Measurements from ENCODE around the gene ALOX15B. TPM values are rescaled to one million over a fixed set of nuclear protein-coding genes. Genes with fewer than 3 reads are reported as not detected.

Gene ALOX15B
- total and polyA plus RNA-seq, 7 experiments from 2014 or later = 0.61 TPM; not detected in 6

DNA sequence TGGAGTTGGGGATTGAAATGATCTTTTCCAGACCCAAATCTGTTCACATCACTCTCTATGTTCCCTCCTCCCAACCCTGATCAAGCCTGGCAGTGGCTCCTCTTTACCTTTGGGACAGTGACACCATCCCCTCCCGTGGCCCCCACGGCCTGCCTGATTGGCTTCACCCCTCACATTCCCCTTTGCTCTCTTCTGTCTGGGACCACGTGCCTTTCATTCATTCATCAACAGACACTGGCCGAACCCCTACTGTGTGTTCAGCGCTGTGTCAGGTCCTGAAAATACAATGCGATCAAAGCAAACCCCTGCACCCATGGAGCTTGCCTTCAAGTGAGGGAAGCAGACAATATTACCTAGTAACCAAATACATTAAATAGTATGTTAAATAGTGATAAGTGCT lies 50.9 kb downstream of the ALOX15B start:
- CTCF ChIA-PET = interaction anchor here (0.5 to 13.4 kb wide), 4 partner anchors 16 to 755 kb away, joined by 3 to 248 read pairs (median 4); partner anchors contain the start of gene ALOXE3
- H3K27me3 Mint-ChIP-seq = peaks cover 4 to 38% (median 21%) of the 10 kb centered on the region in 5 donors
- ATAC-seq (no peak), DNase-seq (no peak)
- no peaks in the 10 kb centered on the region for H3K36me3 Mint-ChIP-seq
- peaks cover 5 to 9% of the 10 kb centered on the region in 2 donors for H3K4me1 ChIP-seq (ENCODE audit: control insufficient read depth in 2 of 2, insufficient read depth in 2 of 2, low read length in 2 of 2)
- no peak overlapping the region for H3K4me3 ChIP-seq (ENCODE audit: low read length)
- H3K9me3 ChIP-seq (ENCODE audit: control insufficient read depth in 2 of 3, low read length in 3 of 3) = no peaks in the 10 kb centered on the region
- peaks cover 6 to 10% (median 8%) of the 10 kb centered on the region in 7 donors for H3K4me1 Mint-ChIP-seq
- H3K36me3 ChIP-seq (ENCODE audit: control insufficient read depth in 2 of 3, insufficient read depth in 3 of 3, low read length in 3 of 3) = no peaks in the 10 kb centered on the region
- POLR2A ChIA-PET = interaction anchor here (1.1 to 1.2 kb wide), 2 partner anchors 12 to 21 kb away, joined by 3 read pairs; no protein-coding TSS in a partner anchor
- no peaks in the 10 kb centered on the region for H3K9me3 Mint-ChIP-seq
- H3K4me3 Mint-ChIP-seq = no peak overlapping the region
- no peak overlapping the region for H3K27ac ChIP-seq (ENCODE audit: low read depth, low read length)
- H3K27me3 ChIP-seq (ENCODE audit: control insufficient read depth in 2 of 2, insufficient read depth in 2 of 2, low read length in 2 of 2) = peaks cover 0 to 5% of the 10 kb centered on the region in 2 donors
- H3K27ac Mint-ChIP-seq = peak overlapping the region in 1 of 9 donors; percentile 23
- intact Hi-C loops (cut with micrococcal nuclease) = no loop called here

DNA sequence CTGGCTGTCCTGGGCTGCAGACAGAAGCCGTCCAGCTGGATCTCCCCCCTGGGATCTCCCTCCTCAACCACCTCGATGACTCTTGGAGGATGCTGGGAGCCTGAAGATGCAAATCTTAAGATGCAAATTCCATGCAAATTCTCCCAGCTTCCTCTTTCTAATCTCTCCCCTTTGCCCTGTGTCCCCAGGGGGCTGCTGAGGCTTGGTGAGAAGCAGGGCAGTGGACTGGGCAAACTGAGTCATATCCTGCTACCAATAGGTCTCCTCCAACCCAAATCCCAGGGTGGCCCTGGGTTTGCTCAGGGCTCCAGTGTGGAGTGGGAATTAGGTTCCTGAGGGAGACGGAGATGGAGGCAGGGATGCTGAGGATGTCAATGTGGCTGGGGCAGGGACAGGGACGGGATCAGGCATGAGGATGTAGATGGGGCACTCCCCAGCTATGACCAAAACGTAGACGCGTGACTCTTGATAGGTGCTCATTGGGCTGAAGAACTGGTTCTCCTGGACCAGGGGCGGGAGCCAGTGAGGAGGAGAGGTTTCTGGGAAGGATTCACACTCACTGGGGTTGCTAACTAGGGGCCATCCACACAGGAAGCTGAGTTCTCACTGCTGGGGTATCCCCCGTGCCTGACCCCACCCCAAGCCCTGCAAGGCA lies 52.3 kb downstream of the ALOX15B start:
- peaks cover 0 to 5% of the 10 kb centered on the region in 2 donors for H3K27me3 ChIP-seq (ENCODE audit: control insufficient read depth in 2 of 2, insufficient read depth in 2 of 2, low read length in 2 of 2)
- no peak overlapping the region for H3K27ac ChIP-seq (ENCODE audit: low read depth, low read length)

DNA sequence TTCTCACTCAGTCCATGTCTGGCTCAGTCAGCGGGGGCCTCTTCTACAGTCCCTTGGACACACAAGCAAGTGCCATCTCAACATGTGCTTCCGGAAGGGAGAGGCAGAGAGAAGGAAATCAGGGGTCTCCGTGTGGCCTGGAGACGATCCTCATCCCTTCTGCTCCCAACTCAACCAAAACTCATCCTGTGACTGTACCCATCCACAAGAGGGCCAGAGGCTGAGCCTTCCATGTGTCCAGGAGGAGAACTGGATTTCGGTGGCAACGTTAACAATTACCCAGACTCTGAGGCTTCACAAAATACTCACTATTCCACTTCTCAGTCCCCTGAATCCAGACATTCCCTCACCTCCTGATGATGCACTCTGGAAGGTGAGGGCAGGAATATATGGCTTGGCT lies 56.5 kb downstream of the ALOX15B start:
- peak overlapping the region in 2 of 9 donors; percentile 48 to 77 for H3K27ac Mint-ChIP-seq
- ATAC-seq = no peak
- CTCF ChIA-PET = interaction anchor here (1.2 to 13.4 kb wide), 2 partner anchors 19 to 24 kb away, joined by 4 to 248 read pairs; partner anchors contain the start of gene ALOXE3

More for the DNA sequence above, 52.3 kb downstream of the ALOX15B start:
- H3K4me3 Mint-ChIP-seq = no peak overlapping the region
- Histone ChIP-seq H3K4me1 (ENCODE audit: control insufficient read depth in 2 of 2, insufficient read depth in 2 of 2, low read length in 2 of 2) (peaks cover 5 to 13% of the 10 kb centered on the region in 2 donors), H3K9me3 (ENCODE audit: control insufficient read depth in 2 of 3, low read length in 3 of 3) (no peaks in the 10 kb centered on the region), H3K4me3 (ENCODE audit: low read length) (no peak overlapping the region), H3K36me3 (ENCODE audit: control insufficient read depth in 2 of 3, insufficient read depth in 3 of 3, low read length in 3 of 3) (no peaks in the 10 kb centered on the region)
- DNase-seq (no peak), ATAC-seq (no peak)
- H3K36me3 Mint-ChIP-seq = no peaks in the 10 kb centered on the region
- H3K27ac Mint-ChIP-seq = no peak overlapping the region
- H3K9me3 Mint-ChIP-seq = no peaks in the 10 kb centered on the region
- CTCF ChIA-PET = interaction anchor here (0.7 to 13.4 kb wide), 6 partner anchors 7 to 205 kb away, joined by 3 to 248 read pairs (median 4); partner anchors contain the start of gene ALOXE3
- peaks cover 4 to 49% (median 21%) of the 10 kb centered on the region in 5 donors for H3K27me3 Mint-ChIP-seq
- POLR2A ChIA-PET = interaction anchor here (0.6 to 1.4 kb wide), 4 partner anchors 10 to 217 kb away, joined by 3 to 7 read pairs (median 4); no protein-coding TSS in a partner anchor
- intact Hi-C loops (cut with micrococcal nuclease) = no loop called here
- peaks cover 6 to 17% (median 15%) of the 10 kb centered on the region in 7 donors for H3K4me1 Mint-ChIP-seq

DNA sequence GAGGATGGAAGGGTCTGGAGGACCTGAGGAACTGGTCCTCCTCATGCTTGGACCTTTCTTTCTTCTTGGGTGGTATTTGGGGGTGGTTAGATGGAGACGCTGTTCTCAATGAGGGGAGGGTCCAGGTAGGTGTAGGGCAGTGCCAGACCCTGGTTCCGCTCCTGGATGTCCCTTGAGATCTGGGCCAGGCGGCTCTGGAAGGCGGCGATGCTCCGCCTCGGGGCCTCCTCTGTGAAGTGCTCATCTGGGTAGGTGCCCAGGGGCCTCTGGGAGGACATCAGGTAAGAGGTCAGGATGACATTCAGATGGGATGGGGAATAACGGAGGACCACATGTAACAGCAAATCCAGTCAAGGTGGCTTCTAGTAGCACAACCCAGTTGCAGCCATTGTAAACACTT lies 57.7 kb downstream of the ALOX15B start:
- intact Hi-C loops (cut with micrococcal nuclease) = no loop called here
- H3K4me3 Mint-ChIP-seq = peak overlapping the region in 1 of 10 donors; percentile 16
- H3K36me3 Mint-ChIP-seq = no peaks in the 10 kb centered on the region

More for the DNA sequence above, 56.5 kb downstream of the ALOX15B start:
- POLR2A ChIA-PET = no interaction called here
- intact Hi-C loops (cut with micrococcal nuclease) = loop anchor here in 1 of 2 donors (2.0 kb wide), 1 partner anchor 61 kb away; no protein-coding TSS in a partner anchor
- DNase-seq = no peak
- no peaks in the 10 kb centered on the region for H3K27me3 ChIP-seq (ENCODE audit: control insufficient read depth in 2 of 2, insufficient read depth in 2 of 2, low read length in 2 of 2)
- peaks cover 5 to 13% of the 10 kb centered on the region in 2 donors for H3K4me1 ChIP-seq (ENCODE audit: control insufficient read depth in 2 of 2, insufficient read depth in 2 of 2, low read length in 2 of 2)
- H3K27ac ChIP-seq (ENCODE audit: low read depth, low read length) = no peak overlapping the region
- H3K4me3 ChIP-seq (ENCODE audit: low read length) = no peak overlapping the region
- peaks cover 6 to 24% (median 15%) of the 10 kb centered on the region in 7 donors for H3K4me1 Mint-ChIP-seq
- no peaks in the 10 kb centered on the region for H3K36me3 Mint-ChIP-seq
- no peaks in the 10 kb centered on the region for H3K36me3 ChIP-seq (ENCODE audit: control insufficient read depth in 2 of 3, insufficient read depth in 3 of 3, low read length in 3 of 3)
- no peaks in the 10 kb centered on the region for H3K9me3 Mint-ChIP-seq
- H3K27me3 Mint-ChIP-seq = peaks cover 0 to 43% (median 4%) of the 10 kb centered on the region in 5 donors
- H3K9me3 ChIP-seq (ENCODE audit: control insufficient read depth in 2 of 3, low read length in 3 of 3) = no peaks in the 10 kb centered on the region
- H3K4me3 Mint-ChIP-seq = peak overlapping the region in 1 of 10 donors; percentile 92

More for the DNA sequence above, 57.7 kb downstream of the ALOX15B start:
- H3K4me3 ChIP-seq (ENCODE audit: low read length) = no peak overlapping the region
- no peak overlapping the region for H3K27ac ChIP-seq (ENCODE audit: low read depth, low read length)
- ATAC-seq (no peak), DNase-seq (no peak)
- Mint-ChIP-seq H3K27me3 (peaks cover 0 to 34% (median under 1%) of the 10 kb centered on the region in 5 donors), H3K27ac (peak overlapping the region in 1 of 9 donors; percentile 46), H3K4me1 (peaks cover 6 to 24% (median 15%) of the 10 kb centered on the region in 7 donors), H3K9me3 (no peaks in the 10 kb centered on the region)
- POLR2A ChIA-PET = interaction anchor here (0.7 to 1.1 kb wide), 4 partner anchors 9 to 17 kb away, joined by 3 read pairs; no protein-coding TSS in a partner anchor
- H3K9me3 ChIP-seq (ENCODE audit: control insufficient read depth in 2 of 3, low read length in 3 of 3) = no peaks in the 10 kb centered on the region
- CTCF ChIA-PET = interaction anchor here (1.2 kb wide), 1 partner anchor 23 kb away, joined by 4 read pairs; no protein-coding TSS in a partner anchor
- H3K36me3 ChIP-seq (ENCODE audit: control insufficient read depth in 2 of 3, insufficient read depth in 3 of 3, low read length in 3 of 3) = no peaks in the 10 kb centered on the region
- H3K4me1 ChIP-seq (ENCODE audit: control insufficient read depth in 2 of 2, insufficient read depth in 2 of 2, low read length in 2 of 2) = peaks cover 5 to 13% of the 10 kb centered on the region in 2 donors
- no peaks in the 10 kb centered on the region for H3K27me3 ChIP-seq (ENCODE audit: control insufficient read depth in 2 of 2, insufficient read depth in 2 of 2, low read length in 2 of 2)

Small RNA genes within 50 kb of the gene (microRNA-seq; reads per million reads assigned to microRNA genes)
- not detected for gene MIR4314 (ENCODE audit: borderline microRNAs expressed)

Other genes with a start within 250 kb of the ALOX15B start
- 100 to 1,000 TPM in 4 of 5 experiments, 10 to 100 TPM in 1; 32.2 to 179 (median 120) TPM for gene KDM6B, start 204.8 kb upstream of the ALOX15B start, total RNA-seq
- 1 to 10 TPM in 1 of 2 donors, under 1 TPM in 1; 0.95 to 1.5 TPM for gene KDM6B, start 204.8 kb upstream of the ALOX15B start, polyA plus RNA-seq
- gene TMEM88, start 184.0 kb upstream of the ALOX15B start, total RNA-seq = 10 to 100 TPM in 4 of 5 experiments, under 1 TPM in 1; 0.70 to 32.7 (median 11.6) TPM
- not detected for gene TMEM88, start 184.0 kb upstream of the ALOX15B start, polyA plus RNA-seq
- 10 to 100 TPM; 22.1 to 63.8 (median 24.9) TPM for gene NAA38, start 181.5 kb upstream of the ALOX15B start, total RNA-seq
- 100 to 1,000 TPM; 113 to 132 TPM for gene NAA38, start 181.5 kb upstream of the ALOX15B start, polyA plus RNA-seq
- gene CYB5D1, start 181.1 kb upstream of the ALOX15B start, total RNA-seq = 10 to 100 TPM in 2 of 5 experiments, 1 to 10 TPM in 3; 8.4 to 14.2 (median 9.5) TPM
- gene CYB5D1, start 181.1 kb upstream of the ALOX15B start, polyA plus RNA-seq = 1 to 10 TPM; 7.5 to 7.9 TPM
- gene CHD3, start 150.3 kb upstream of the ALOX15B start, total RNA-seq = 100 to 1,000 TPM; 189 to 417 (median 359) TPM
- gene CHD3, start 150.3 kb upstream of the ALOX15B start, polyA plus RNA-seq = 10 to 100 TPM; 12.7 to 39.3 TPM
- 1 to 10 TPM; 2.6 to 8.2 (median 5.5) TPM for gene RNF227, start 122.8 kb upstream of the ALOX15B start, total RNA-seq
- gene RNF227, start 122.8 kb upstream of the ALOX15B start, polyA plus RNA-seq = 1 to 10 TPM; 3.2 to 4.9 TPM
- 10 to 100 TPM in 4 of 5 experiments, 1 to 10 TPM in 1; 9.4 to 18.0 (median 17.5) TPM for gene KCNAB3, start 109.2 kb upstream of the ALOX15B start, total RNA-seq
- gene KCNAB3, start 109.2 kb upstream of the ALOX15B start, polyA plus RNA-seq = under 1 TPM; 0.10 to 0.25 TPM
- gene TRAPPC1, start 107.1 kb upstream of the ALOX15B start, total RNA-seq = 100 to 1,000 TPM in 3 of 5 experiments, 10 to 100 TPM in 2; 71.4 to 216 (median 103) TPM
- 100 to 1,000 TPM; 227 to 235 TPM for gene TRAPPC1, start 107.1 kb upstream of the ALOX15B start, polyA plus RNA-seq
- 10 to 100 TPM; 29.0 to 50.5 (median 33.6) TPM for gene CNTROB, start 106.9 kb upstream of the ALOX15B start, total RNA-seq
- 10 to 100 TPM; 10.4 to 16.7 TPM for gene CNTROB, start 106.9 kb upstream of the ALOX15B start, polyA plus RNA-seq
- gene GUCY2D, start 36.4 kb upstream of the ALOX15B start, total RNA-seq = under 1 TPM in 3 of 5 experiments, not detected in 2; 0.07 to 0.32 (median 0.20) TPM
- gene GUCY2D, start 36.4 kb upstream of the ALOX15B start, polyA plus RNA-seq = under 1 TPM in 1 of 2 donors, not detected in 1; 0.98 TPM
- 1 to 10 TPM in 2 of 5 experiments, under 1 TPM in 3; 0.44 to 1.1 (median 0.94) TPM for gene ALOX12B, start 48.7 kb downstream of the ALOX15B start, total RNA-seq
- 1 to 10 TPM in 1 of 2 donors, under 1 TPM in 1; 0.78 to 1.0 TPM for gene ALOX12B, start 48.7 kb downstream of the ALOX15B start, polyA plus RNA-seq
- gene ALOXE3, start 79.5 kb downstream of the ALOX15B start, total RNA-seq = 1 to 10 TPM in 1 of 5 experiments, under 1 TPM in 3, not detected in 1; 0.22 to 1.6 (median 0.75) TPM
- gene ALOXE3, start 79.5 kb downstream of the ALOX15B start, polyA plus RNA-seq = 1 to 10 TPM in 1 of 2 donors, under 1 TPM in 1; 0.11 to 1.6 TPM
- gene HES7, start 85.0 kb downstream of the ALOX15B start, total RNA-seq = under 1 TPM; 0.22 to 0.98 (median 0.41) TPM
- gene HES7, start 85.0 kb downstream of the ALOX15B start, polyA plus RNA-seq = not detected
- 1,000 to 10,000 TPM in 2 of 5 experiments, 10 to 100 TPM in 3; 40.1 to 1,786 (median 95.0) TPM for gene PER1, start 113.3 kb downstream of the ALOX15B start, total RNA-seq
- 10 to 100 TPM in 1 of 2 donors, 1 to 10 TPM in 1; 7.9 to 12.1 TPM for gene PER1, start 113.3 kb downstream of the ALOX15B start, polyA plus RNA-seq
- 100 to 1,000 TPM in 4 of 5 experiments, 10 to 100 TPM in 1; 87.1 to 256 (median 210) TPM for gene VAMP2, start 123.9 kb downstream of the ALOX15B start, total RNA-seq
- gene VAMP2, start 123.9 kb downstream of the ALOX15B start, polyA plus RNA-seq = 10 to 100 TPM; 75.0 to 75.1 TPM
- gene TMEM107, start 137.3 kb downstream of the ALOX15B start, total RNA-seq = 10 to 100 TPM; 23.1 to 49.7 (median 26.5) TPM
- 10 to 100 TPM; 40.4 to 45.9 TPM for gene TMEM107, start 137.3 kb downstream of the ALOX15B start, polyA plus RNA-seq
- 10 to 100 TPM in 3 of 5 experiments, 1 to 10 TPM in 2; 5.4 to 16.1 (median 13.4) TPM for gene BORCS6, start 151.1 kb downstream of the ALOX15B start, total RNA-seq
- gene BORCS6, start 151.1 kb downstream of the ALOX15B start, polyA plus RNA-seq = 10 to 100 TPM; 16.7 to 23.7 TPM
- gene AURKB, start 171.5 kb downstream of the ALOX15B start, total RNA-seq = 10 to 100 TPM in 1 of 5 experiments, 1 to 10 TPM in 4; 1.1 to 97.7 (median 1.3) TPM
- not detected for gene AURKB, start 171.5 kb downstream of the ALOX15B start, polyA plus RNA-seq
- gene CTC1, start 209.0 kb downstream of the ALOX15B start, total RNA-seq = 100 to 1,000 TPM; 124 to 366 (median 305) TPM
- 10 to 100 TPM; 25.1 to 32.7 TPM for gene CTC1, start 209.0 kb downstream of the ALOX15B start, polyA plus RNA-seq
- gene PFAS, start 210.2 kb downstream of the ALOX15B start, total RNA-seq = 10 to 100 TPM; 31.6 to 68.9 (median 31.9) TPM
- gene PFAS, start 210.2 kb downstream of the ALOX15B start, polyA plus RNA-seq = 10 to 100 TPM; 15.2 to 17.4 TPM
- gene RANGRF, start 249.6 kb downstream of the ALOX15B start, total RNA-seq = 10 to 100 TPM; 26.0 to 46.1 (median 38.9) TPM
- 10 to 100 TPM; 77.5 to 85.8 TPM for gene RANGRF, start 249.6 kb downstream of the ALOX15B start, polyA plus RNA-seq